GM12878 (cell line): ENCODE results near the gene EYA2. TPM values are rescaled to one million over a fixed set of nuclear protein-coding genes. Genes with fewer than 3 reads are reported as not detected.

Source experiments
- ATAC-seq: fragments of 200-7000 bp; cut with Tn5 transposase; 3 replicates; pipeline ENCODE4 v1.9.1; 2020; ENCODE audit warnings: mild to moderate bottlenecking, moderate library complexity
- BruUV-seq: library from RNA; stranded (reverse); fragments of 400-500 nt; replicated peaks from 2 replicates; lab custom pipeline; 2021; lab: Mats Ljungman, UMichigan
- CTCF ChIA-PET: fragments of 300-600 bp; sonication (Branson Sonifier 250); formaldehyde crosslinking; extraction: SDS; loops from one replicate; lab custom pipeline; 2021; ENCODE audit warnings: inconsistent platforms; lab: Yijun Ruan, JAX
- POLR2A ChIA-PET: fragments of 350-600 bp; formaldehyde crosslinking; extraction: SDS; loops from one replicate; lab custom pipeline; 2021; ENCODE audit warnings: inconsistent platforms; lab: Charles Lee
- RAD21 ChIA-PET: fragments of 300-600 bp; sonication (Branson Sonifier 250); formaldehyde crosslinking; loops from one replicate; lab custom pipeline; 2023; ENCODE audit warnings: antibody characterized with exemption; ENCODE audit not compliant: unreplicated experiment; lab: Charles Lee
- SMC1A ChIA-PET: fragments of 300-600 bp; sonication (Branson Sonifier 250); formaldehyde crosslinking; loops from one replicate; lab custom pipeline; 2023; ENCODE audit not compliant: unreplicated experiment, uncharacterized antibody; lab: Charles Lee
- DNase-seq: peaks from one replicate; pipeline ENCODE4 v3.0.0-alpha.2; 2011; ENCODE audit warnings: low read depth, low spot score
- FAIRE-seq: peaks from 3 replicates; lab custom pipeline; 2011; peaks lifted over from hg19 to GRCh38; lab: Jason Lieb, UNC
- H2AFZ ChIP-seq: 2 replicates; pipeline ENCODE4 v1.6.0; 2011; ENCODE audit warnings: low read depth, low read length, control low read depth; ENCODE audit not compliant: control insufficient read depth
- H3K27ac ChIP-seq: 2 replicates; pipeline ENCODE4 v1.5.1; 2011; ENCODE audit warnings: control low read depth; ENCODE audit not compliant: control insufficient read depth, insufficient read depth
- H3K27me3 ChIP-seq, 2 experiments: replicated peaks in 1 of 2; 2 replicates each; pipeline versions ENCODE4 v1.6.0 to v1.6.1; 2011; ENCODE audit warnings: low read length in 1 of 2; ENCODE audit not compliant: control insufficient read depth in 2 of 2, insufficient read depth in 2 of 2
- H3K36me3 ChIP-seq, 2 experiments: 2 replicates each; pipeline ENCODE4 v1.5.1; 2011; ENCODE audit warnings: low read length in 1 of 2; ENCODE audit not compliant: control insufficient read depth in 2 of 2, insufficient read depth in 2 of 2
- H3K4me1 ChIP-seq: 2 replicates; pipeline ENCODE4 v1.6.1; 2011; ENCODE audit warnings: mild to moderate bottlenecking, low read length, moderate library complexity, mixed read lengths; ENCODE audit not compliant: control insufficient read depth, insufficient read depth
- H3K4me2 ChIP-seq: 2 replicates; pipeline ENCODE4 v1.6.0; 2011; ENCODE audit warnings: control low read depth; ENCODE audit not compliant: control insufficient read depth, insufficient read depth
- H3K4me3 ChIP-seq: fragments of 200-600 bp; sonication (generic); 2 replicates; pipeline ENCODE4 v1.5.1; 2016
- H3K79me2 ChIP-seq: 2 replicates; pipeline ENCODE4 v1.6.0; 2011; ENCODE audit warnings: low read length; ENCODE audit not compliant: control insufficient read depth, insufficient read depth
- H3K9ac ChIP-seq: 2 replicates; pipeline ENCODE4 v1.8.0; 2011; ENCODE audit warnings: low read length, control low read depth, mixed read lengths; ENCODE audit not compliant: control insufficient read depth, insufficient read depth
- H3K9me3 ChIP-seq: replicated peaks from 3 replicates; pipeline ENCODE4 v1.5.1; 2011; ENCODE audit warnings: mild to moderate bottlenecking, low read length; ENCODE audit not compliant: control insufficient read depth, insufficient read depth
- H4K20me1 ChIP-seq: 2 replicates; pipeline ENCODE4 v1.6.0; 2011; ENCODE audit not compliant: control insufficient read depth, insufficient read depth
- BACH1 ChIP-seq: fragments of 450-650 bp; IDR thresholded peaks from 2 replicates; pipeline ENCODE4 v1.6.1; 2017; ENCODE audit warnings: mild to moderate bottlenecking, borderline replicate concordance
- E4F1 ChIP-seq: fragments of 450-650 bp; IDR thresholded peaks from 2 replicates; pipeline ENCODE4 v1.6.1; 2018; ENCODE audit warnings: borderline replicate concordance, mild to moderate bottlenecking; ENCODE audit not compliant: partially characterized antibody
- EP300 ChIP-seq, 2 experiments: fragments of 150-350 bp in 1 of 2; IDR thresholded peaks; 2 replicates each; pipeline ENCODE4 v1.6.1; 2011 to 2012; ENCODE audit warnings: low read depth in 2 of 2, low read length in 2 of 2, borderline replicate concordance in 1 of 2, improper control_type of control experiment in 1 of 2, inconsistent platforms in 1 of 2; ENCODE audit not compliant: control insufficient read depth in 1 of 2
- KAT2A ChIP-seq: conservative IDR thresholded peaks from 2 replicates; pipeline ENCODE4 v1.6.1; 2011; ENCODE audit warnings: low read depth, low read length; ENCODE audit not compliant: control insufficient read depth
- MAX ChIP-seq: IDR thresholded peaks from 2 replicates; pipeline ENCODE4 v1.6.1; 2012; ENCODE audit warnings: low read depth, low read length, improper control_type of control experiment
- SMAD1 ChIP-seq: fragments of 450-650 bp; IDR thresholded peaks from 2 replicates; pipeline ENCODE4 v1.6.1; 2018; ENCODE audit warnings: mild to moderate bottlenecking, low read depth; ENCODE audit not compliant: partially characterized antibody
- SP1 ChIP-seq: IDR thresholded peaks from one replicate; pipeline ENCODE4 v1.6.1; 2011; ENCODE audit warnings: low read depth, low read length
- TCF3 ChIP-seq: IDR thresholded peaks from 2 replicates; pipeline ENCODE4 v1.6.1; 2012; ENCODE audit warnings: low read depth, mild to moderate bottlenecking, low read length, borderline replicate concordance; ENCODE audit not compliant: insufficient read depth
- YBX1 ChIP-seq: fragments of 450-650 bp; IDR thresholded peaks from 2 replicates; pipeline ENCODE4 v1.6.1; 2016; ENCODE audit warnings: antibody characterized with exemption
- WGBS: methylation state at CpG from one replicate; pipeline ENCODE4 v1.1.6; 2016; ENCODE audit warnings: low lambda C conversion rate; ENCODE audit not compliant: insufficient replicate concordance, insufficient coverage; ENCODE audit errors: missing lambda C conversion rate; 5-methylcytosine and 5-hydroxymethylcytosine counted together
- in situ Hi-C: fragments of 300-500 bp; cut with MboI; formaldehyde crosslinking; loops from 9 replicates; pipeline ENCODE4 v1.14.3; 2018; ENCODE audit warnings: mixed read lengths
- intact Hi-C: fragments of 100-400 bp; cut with micrococcal nuclease; formaldehyde crosslinking; loops from one replicate; pipeline ENCODE4 v1.14.2; 2022; ENCODE audit not compliant: unreplicated experiment
- polyA plus RNA-seq, 11 experiments: library from polyadenylated mRNA; depleted of rRNA in 4 of 11; unstranded in 6 of 11; stranded (reverse) in 5 of 11; fragments of >200 nt; fragmentation: Nextera tagmentation in 4 of 11; fragmentation: Illumina TruSeq in 1 of 11; extraction: Ambion mirVana in 4 of 11; extraction: Trizol in 1 of 11; gene quantifications; 1 replicate in 1 of 11; 2 replicates in 10 of 11; pipeline versions ENCODE4 v1.2.1 to v1.2.3, GENCODE V29; 2011 to 2016; ENCODE audit warnings: inconsistent platforms in 2 of 11, missing spikeins in 2 of 11, low read depth in 1 of 11
- total RNA-seq, 4 experiments: library from RNA; depleted of rRNA in 3 of 4; stranded (reverse); fragments of >200 nt in 3 of 4; fragmentation: Illumina TruSeq in 1 of 4; extraction: Trizol in 1 of 4; gene quantifications; 2 replicates each; pipeline versions ENCODE4 v1.2.1 to v1.2.3, GENCODE V29; 2013 to 2021

EYA2 gene
- total and polyA plus RNA-seq, 10 of the 15 experiments (the other 5 are each of a cell fraction or from before 2014, with no cell fraction given) = 0.20 TPM; not detected in 9

- no peak for ATAC-seq
- CTCF ChIA-PET = no interaction called here
- Histone ChIP-seq H3K4me1 (no peaks in the 10 kb centered on the region), H3K4me3 (no peak overlapping the region), H3K27ac (no peak overlapping the region), H3K27me3 (no peaks in the 10 kb centered on the region; a peak in 1 of 4 replicates), H3K79me2 (no peaks in the 10 kb centered on the region), H3K36me3 (no peaks in the 10 kb centered on the region), H4K20me1 (no peaks in the 10 kb centered on the region), H3K9ac (no peak overlapping the region), H3K9me3 (no peaks in the 10 kb centered on the region; the same call in 2 of the 3 replicates), H3K4me2 (no peak overlapping the region), H2AFZ (no peak overlapping the region)
- POLR2A ChIA-PET = no interaction called here
- in situ Hi-C loops = no loop called here
- TF ChIP-seq BACH1 (no peak), SP1 (no peak), KAT2A (no peak), MAX (no peak), SMAD1 (no peak), TCF3 (no peak), E4F1 (no peak), EP300 (IDR thresholded peaks at IDR 0.05; ENCODE audit: borderline replicate concordance in 1 of 2, control insufficient read depth in 1 of 2, low read depth in 2 of 2, low read length in 2 of 2) (no peak), YBX1 (no peak)
- no TSS peak for BruUV-seq
- 43% methylated on average over 4 of the region's 4 CpGs for WGBS
- FAIRE-seq = no peak
- intact Hi-C loops = no loop called here
- no peak for DNase-seq
- RAD21 ChIA-PET = no interaction called here
- SMC1A ChIA-PET = interaction anchor here (0.8 kb wide), 1 partner anchor 22 kb away, joined by 3 read pairs; no protein-coding TSS in a partner anchor
These were observed 270.8 kb downstream of the EYA2 start for GRCh38 chr20:47165376-47165865.
